ENCODE measurements around the gene UBAC1. TPM values are rescaled to one million over a fixed set of nuclear protein-coding genes. Genes with fewer than 3 reads are reported as not detected.

The UBAC1 gene
- total RNA-seq, 1 experiment from 2014 or later, result 55.4 TPM

GRCh38 chr9:136004219-136004618 is 43.0 kb upstream of the UBAC1 start:
- Mint-ChIP-seq H3K27ac (ENCODE audit: unreplicated experiment) (no peak overlapping the region), H3K9me3 (ENCODE audit: unreplicated experiment) (no peaks in the 10 kb centered on the region), H3K36me3 (ENCODE audit: insufficient read depth, unreplicated experiment) (peaks cover 21% of the 10 kb centered on the region), H3K4me3 (ENCODE audit: unreplicated experiment) (no peak overlapping the region), H3K4me1 (ENCODE audit: low read depth, unreplicated experiment) (peaks cover 16% of the 10 kb centered on the region), H3K27me3 (ENCODE audit: insufficient read depth, unreplicated experiment) (no peaks in the 10 kb centered on the region)
- intact Hi-C loops (cut with micrococcal nuclease; ENCODE audit: unreplicated experiment), result no loop called here
- no peaks in the 10 kb centered on the region for H3K27me3 ChIP-seq (replicated peaks; ENCODE audit: control insufficient read depth, insufficient read depth, low read length)
- POLR2A ChIA-PET, result no interaction called here
- TF ChIP-seq, protein P1, sequence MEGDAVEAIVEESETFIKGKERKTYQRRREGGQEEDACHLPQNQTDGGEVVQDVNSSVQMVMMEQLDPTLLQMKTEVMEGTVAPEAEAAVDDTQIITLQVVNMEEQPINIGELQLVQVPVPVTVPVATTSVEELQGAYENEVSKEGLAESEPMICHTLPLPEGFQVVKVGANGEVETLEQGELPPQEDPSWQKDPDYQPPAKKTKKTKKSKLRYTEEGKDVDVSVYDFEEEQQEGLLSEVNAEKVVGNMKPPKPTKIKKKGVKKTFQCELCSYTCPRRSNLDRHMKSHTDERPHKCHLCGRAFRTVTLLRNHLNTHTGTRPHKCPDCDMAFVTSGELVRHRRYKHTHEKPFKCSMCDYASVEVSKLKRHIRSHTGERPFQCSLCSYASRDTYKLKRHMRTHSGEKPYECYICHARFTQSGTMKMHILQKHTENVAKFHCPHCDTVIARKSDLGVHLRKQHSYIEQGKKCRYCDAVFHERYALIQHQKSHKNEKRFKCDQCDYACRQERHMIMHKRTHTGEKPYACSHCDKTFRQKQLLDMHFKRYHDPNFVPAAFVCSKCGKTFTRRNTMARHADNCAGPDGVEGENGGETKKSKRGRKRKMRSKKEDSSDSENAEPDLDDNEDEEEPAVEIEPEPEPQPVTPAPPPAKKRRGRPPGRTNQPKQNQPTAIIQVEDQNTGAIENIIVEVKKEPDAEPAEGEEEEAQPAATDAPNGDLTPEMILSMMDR (IDR thresholded peaks at IDR 0.05; ENCODE audit: insufficient read depth in 1 of 2, low read depth in 1 of 2, low read length in 1 of 2, severe bottlenecking in 1 of 2, unreplicated experiment in 1 of 2), result no peak
- no peak overlapping the region for H3K4me3 ChIP-seq (ENCODE audit: low read depth, low read length)
- peaks cover 8% of the 10 kb centered on the region; the same call in 1 of the 2 replicates for H3K4me1 ChIP-seq
- H3K9me3 ChIP-seq, result no peaks in the 10 kb centered on the region
- no peak for DNase-seq
- BruUV-seq (replicated peaks), result no TSS peak
- CTCF ChIA-PET, result no interaction called here
- H3K36me3 ChIP-seq (ENCODE audit: control insufficient read depth, insufficient read depth, low read length), result no peaks in the 10 kb centered on the region

GRCh38 chr9:136003411-136004218 is 42.4 kb upstream of the UBAC1 start:
- DNase-seq, result no peak
- no peaks in the 10 kb centered on the region for H3K9me3 ChIP-seq
- no TSS peak for BruUV-seq (replicated peaks)
- ChIA-PET CTCF (no interaction called here), POLR2A (no interaction called here)
- Mint-ChIP-seq H3K36me3 (ENCODE audit: insufficient read depth, unreplicated experiment) (peaks cover 21% of the 10 kb centered on the region), H3K27ac (ENCODE audit: unreplicated experiment) (no peak overlapping the region), H3K4me3 (ENCODE audit: unreplicated experiment) (no peak overlapping the region), H3K4me1 (ENCODE audit: low read depth, unreplicated experiment) (peaks cover 15% of the 10 kb centered on the region), H3K27me3 (ENCODE audit: insufficient read depth, unreplicated experiment) (no peaks in the 10 kb centered on the region), H3K9me3 (ENCODE audit: unreplicated experiment) (no peaks in the 10 kb centered on the region)
- H3K27me3 ChIP-seq (replicated peaks; ENCODE audit: control insufficient read depth, insufficient read depth, low read length), result no peaks in the 10 kb centered on the region
- H3K36me3 ChIP-seq (ENCODE audit: control insufficient read depth, insufficient read depth, low read length), result no peaks in the 10 kb centered on the region
- H3K4me3 ChIP-seq (ENCODE audit: low read depth, low read length), result no peak overlapping the region
- peaks cover 6% of the 10 kb centered on the region; the same call in 1 of the 2 replicates for H3K4me1 ChIP-seq
- intact Hi-C loops (cut with micrococcal nuclease; ENCODE audit: unreplicated experiment), result no loop called here
- TF ChIP-seq, protein P1 (IDR thresholded peaks at IDR 0.05; ENCODE audit: insufficient read depth in 1 of 2, low read depth in 1 of 2, low read length in 1 of 2, severe bottlenecking in 1 of 2, unreplicated experiment in 1 of 2), result no peak

- TF ChIP-seq, protein P1 (IDR thresholded peaks at IDR 0.05; ENCODE audit: insufficient read depth in 1 of 2, low read depth in 1 of 2, low read length in 1 of 2, severe bottlenecking in 1 of 2, unreplicated experiment in 1 of 2), result no peak
- no peak for DNase-seq
- intact Hi-C loops (cut with micrococcal nuclease; ENCODE audit: unreplicated experiment), result no loop called here
These were observed 41.7 kb upstream of the UBAC1 start for GRCh38 chr9:136002881-136003280.

More at GRCh38 chr9:136002881-136003280, 41.7 kb upstream of the UBAC1 start:
- H3K27me3 ChIP-seq (replicated peaks; ENCODE audit: control insufficient read depth, insufficient read depth, low read length), result no peaks in the 10 kb centered on the region
- H3K27ac Mint-ChIP-seq (ENCODE audit: unreplicated experiment), result no peak overlapping the region
- H3K9me3 Mint-ChIP-seq (ENCODE audit: unreplicated experiment), result no peaks in the 10 kb centered on the region
- H3K4me3 ChIP-seq (ENCODE audit: low read depth, low read length), result no peak overlapping the region
- H3K9me3 ChIP-seq, result no peaks in the 10 kb centered on the region
- no peak overlapping the region for H3K4me3 Mint-ChIP-seq (ENCODE audit: unreplicated experiment)
- ChIA-PET POLR2A (no interaction called here), CTCF (no interaction called here)
- no TSS peak for BruUV-seq (replicated peaks)
- no peaks in the 10 kb centered on the region for H3K27me3 Mint-ChIP-seq (ENCODE audit: insufficient read depth, unreplicated experiment)
- H3K36me3 ChIP-seq (ENCODE audit: control insufficient read depth, insufficient read depth, low read length), result no peaks in the 10 kb centered on the region
- H3K4me1 ChIP-seq, result peaks cover under 1% of the 10 kb centered on the region; the same call in 1 of the 2 replicates
- peaks cover 8% of the 10 kb centered on the region for H3K4me1 Mint-ChIP-seq (ENCODE audit: low read depth, unreplicated experiment)
- H3K36me3 Mint-ChIP-seq (ENCODE audit: insufficient read depth, unreplicated experiment), result peaks cover 15% of the 10 kb centered on the region

Data from Caco-2 (cell line).